DND-41 (cell line): ENCODE results near the gene INPP5J.

Source experiments
- EZH2 ChIP-seq: IDR thresholded peaks from 3 replicates; pipeline ENCODE4 v1.6.1; 2012; ENCODE audit warnings: borderline replicate concordance, low read depth, mild to moderate bottlenecking, moderate library complexity, low read length, inconsistent platforms; ENCODE audit not compliant: severe bottlenecking
- TF ChIP-seq, protein P1 (sequence below): IDR thresholded peaks from 2 replicates; pipeline ENCODE4 v1.5.1; 2012; ENCODE audit warnings: borderline replicate concordance, low read length, moderate library complexity, mild to moderate bottlenecking; ENCODE audit not compliant: poor library complexity, severe bottlenecking; ENCODE audit errors: extremely low read depth

DNA sequence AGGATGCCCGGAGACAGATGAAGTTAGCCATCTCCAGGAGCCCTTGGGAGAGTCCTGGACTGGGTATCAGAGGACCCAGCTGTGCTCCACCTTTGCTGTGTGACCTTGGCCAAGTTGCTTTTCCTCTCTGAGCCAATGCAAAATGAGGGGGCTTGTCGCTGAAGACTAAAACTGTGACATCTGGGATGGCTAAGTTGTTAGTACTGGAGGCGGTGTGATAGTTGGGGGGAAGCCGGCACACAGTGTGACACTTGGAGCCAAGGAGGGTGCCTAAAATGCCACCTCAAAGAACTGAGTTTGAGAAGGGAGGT is 481 bp downstream of the INPP5J start:
- TF ChIP-seq, protein P1, sequence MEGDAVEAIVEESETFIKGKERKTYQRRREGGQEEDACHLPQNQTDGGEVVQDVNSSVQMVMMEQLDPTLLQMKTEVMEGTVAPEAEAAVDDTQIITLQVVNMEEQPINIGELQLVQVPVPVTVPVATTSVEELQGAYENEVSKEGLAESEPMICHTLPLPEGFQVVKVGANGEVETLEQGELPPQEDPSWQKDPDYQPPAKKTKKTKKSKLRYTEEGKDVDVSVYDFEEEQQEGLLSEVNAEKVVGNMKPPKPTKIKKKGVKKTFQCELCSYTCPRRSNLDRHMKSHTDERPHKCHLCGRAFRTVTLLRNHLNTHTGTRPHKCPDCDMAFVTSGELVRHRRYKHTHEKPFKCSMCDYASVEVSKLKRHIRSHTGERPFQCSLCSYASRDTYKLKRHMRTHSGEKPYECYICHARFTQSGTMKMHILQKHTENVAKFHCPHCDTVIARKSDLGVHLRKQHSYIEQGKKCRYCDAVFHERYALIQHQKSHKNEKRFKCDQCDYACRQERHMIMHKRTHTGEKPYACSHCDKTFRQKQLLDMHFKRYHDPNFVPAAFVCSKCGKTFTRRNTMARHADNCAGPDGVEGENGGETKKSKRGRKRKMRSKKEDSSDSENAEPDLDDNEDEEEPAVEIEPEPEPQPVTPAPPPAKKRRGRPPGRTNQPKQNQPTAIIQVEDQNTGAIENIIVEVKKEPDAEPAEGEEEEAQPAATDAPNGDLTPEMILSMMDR = no peak
- no peak for TF ChIP-seq EZH2
